GM18505 (cell line): ENCODE data around the gene DMD.
A peak's percentile ranks its signal among the peaks of the same experiment; 100 is the strongest.

Source experiments
- ATAC-seq: cut with Tn5 transposase; IDR thresholded peaks from one replicate; pipeline ENCODE4 v1.9.1; 2021; ENCODE audit not compliant: unreplicated experiment
- POLR2A ChIP-seq: IDR thresholded peaks from 4 replicates; pipeline ENCODE4 v1.6.1; 2011; ENCODE audit warnings: borderline replicate concordance; ENCODE audit not compliant: insufficient read depth, insufficient read length; ENCODE audit errors: extremely low read depth

The DMD gene

GRCh38 chrX:32495855-32496254 lies 715.5 kb downstream of the DMD start:
- ATAC-seq = no peak
- TF ChIP-seq POLR2A = no peak

- no peak for ATAC-seq
- TF ChIP-seq POLR2A = no peak
These were observed 722.2 kb downstream of the DMD start for GRCh38 chrX:32489125-32489524.

- no peak for TF ChIP-seq POLR2A
These were observed 727.7 kb downstream of the DMD start for GRCh38 chrX:32483534-32484136.

GRCh38 chrX:32480019-32480418 lies 731.3 kb downstream of the DMD start:
- TF ChIP-seq POLR2A = no peak
- ATAC-seq = peak; percentile 53

More at GRCh38 chrX:32483534-32484136, 727.7 kb downstream of the DMD start:
- ATAC-seq = no peak

GRCh38 chrX:32472364-32472763 lies 739.0 kb downstream of the DMD start:
- no peak for ATAC-seq
- no peak for TF ChIP-seq POLR2A

- no peak for TF ChIP-seq POLR2A
- no peak for ATAC-seq
These were observed 755.6 kb downstream of the DMD start for GRCh38 chrX:32455704-32456103.

GRCh38 chrX:32451954-32452695 lies 759.2 kb downstream of the DMD start:
- TF ChIP-seq POLR2A = no peak
- no peak for ATAC-seq

- TF ChIP-seq POLR2A = no peak
- peak; percentile 76 for ATAC-seq
These were observed 762.4 kb downstream of the DMD start for GRCh38 chrX:32448945-32449344.

GRCh38 chrX:32448320-32448719 lies 763.0 kb downstream of the DMD start:
- ATAC-seq = peak; percentile 99

GRCh38 chrX:32447640-32448039 lies 763.7 kb downstream of the DMD start:
- ATAC-seq = no peak
- no peak for TF ChIP-seq POLR2A

More at GRCh38 chrX:32448320-32448719, 763.0 kb downstream of the DMD start:
- no peak for TF ChIP-seq POLR2A

- no peak for TF ChIP-seq POLR2A
- no peak for ATAC-seq
These were observed 767.5 kb downstream of the DMD start for GRCh38 chrX:32443841-32444240.

GRCh38 chrX:32421266-32421665 lies 790.1 kb downstream of the DMD start:
- TF ChIP-seq POLR2A = no peak
- no peak for ATAC-seq

- no peak for TF ChIP-seq POLR2A
- peak; percentile 74 for ATAC-seq
These were observed 803.0 kb downstream of the DMD start for GRCh38 chrX:32408389-32408788.

GRCh38 chrX:32397562-32398216 lies 813.7 kb downstream of the DMD start:
- TF ChIP-seq POLR2A = no peak
- peak; percentile 92 for ATAC-seq

- no peak for ATAC-seq
- TF ChIP-seq POLR2A = no peak
These were observed 815.5 kb downstream of the DMD start for GRCh38 chrX:32395878-32396277.

GRCh38 chrX:32392655-32393054 lies 818.7 kb downstream of the DMD start:
- ATAC-seq = no peak
- TF ChIP-seq POLR2A = no peak
